AG20443 (cell line): ENCODE results near the gene SOX13.

ENCODE experiments used
- DNase-seq: peaks from one replicate; pipeline ENCODE4 v3.0.0; 2012; ENCODE audit warnings: low spot score, mixed read lengths

SOX13 gene

GRCh38 chr1:204130981-204131892 is 58.3 kb downstream of the SOX13 start:
- DNase-seq = peak; percentile 88

- no peak for DNase-seq
Observed at GRCh38 chr1:204131978-204132377, 59.1 kb downstream of the SOX13 start.

- no peak for DNase-seq
Observed at GRCh38 chr1:204132718-204133117, 59.8 kb downstream of the SOX13 start.

- DNase-seq = no peak
Observed at GRCh38 chr1:204134103-204134502, 61.2 kb downstream of the SOX13 start.

GRCh38 chr1:204136814-204137213 is 63.9 kb downstream of the SOX13 start:
- no peak for DNase-seq

GRCh38 chr1:204139088-204139487 is 66.2 kb downstream of the SOX13 start:
- no peak for DNase-seq

- no peak for DNase-seq
Observed at GRCh38 chr1:204139952-204140351, 67.0 kb downstream of the SOX13 start.

GRCh38 chr1:204141131-204141530 is 68.2 kb downstream of the SOX13 start:
- DNase-seq = no peak

- no peak for DNase-seq
Observed at GRCh38 chr1:204142032-204142974, 69.4 kb downstream of the SOX13 start.

GRCh38 chr1:204143276-204144041 is 70.5 kb downstream of the SOX13 start:
- no peak for DNase-seq

- DNase-seq = no peak
Observed at GRCh38 chr1:204145033-204145504, 72.2 kb downstream of the SOX13 start.

- no peak for DNase-seq
Observed at GRCh38 chr1:204146309-204146708, 73.4 kb downstream of the SOX13 start.

- no peak for DNase-seq
Observed at GRCh38 chr1:204146965-204147364, 74.0 kb downstream of the SOX13 start.

- DNase-seq = no peak
Observed at GRCh38 chr1:204147406-204148383, 74.8 kb downstream of the SOX13 start.

GRCh38 chr1:204149107-204149506 is 76.2 kb downstream of the SOX13 start:
- no peak for DNase-seq

- no peak for DNase-seq
Observed at GRCh38 chr1:204149635-204150565, 77.0 kb downstream of the SOX13 start.

GRCh38 chr1:204150702-204151551 is 78.0 kb downstream of the SOX13 start:
- peak; percentile 49 for DNase-seq

GRCh38 chr1:204151552-204152309 is 78.8 kb downstream of the SOX13 start, which contains the start of gene ETNK2:
Gene ETNK2, minus strand, starts transcription at chr1:204152044. Its CDS starts 192 bp downstream, at chr1:204151852.
- DNase-seq = peak; percentile 87
